IPS DF 4.7 (cell line): ENCODE results near the gene DDAH1.
"Not testable (repeated sequence)": the region's sequence is repeated elsewhere in the genome, so short reads cannot be mapped to it uniquely, and the experiment has no call there.

ENCODE experiments used
- DNase-seq: peaks from one replicate; pipeline ENCODE4 v3.0.0-alpha.2; 2013; ENCODE audit warnings: low spot score; ENCODE audit errors: extremely low read depth

Gene DDAH1

GRCh38 chr1:85470130-85470529 is 5.2 kb upstream of the DDAH1 start:
- DNase-seq: not testable (repeated sequence)

GRCh38 chr1:85467929-85468540 is 3.1 kb upstream of the DDAH1 start:
- DNase-seq: no peak

GRCh38 chr1:85467036-85467435 is 2.1 kb upstream of the DDAH1 start:
- no peak for DNase-seq

GRCh38 chr1:85465786-85466134 is 801 bp upstream of the DDAH1 start:
- DNase-seq: no peak

GRCh38 chr1:85464497-85465098 is 361 bp downstream of the DDAH1 start:
- no peak for DNase-seq

GRCh38 chr1:85463731-85464496 is 1.0 kb downstream of the DDAH1 start:
- DNase-seq: no peak

- no peak for DNase-seq
Measured at GRCh38 chr1:85462931-85463649, 1.9 kb downstream of the DDAH1 start.

- DNase-seq: no peak
Measured at GRCh38 chr1:85461216-85461918, 3.6 kb downstream of the DDAH1 start.

GRCh38 chr1:85460555-85461088 is 4.3 kb downstream of the DDAH1 start:
- DNase-seq: no peak

- DNase-seq: no peak
Measured at GRCh38 chr1:85459290-85459689, 5.7 kb downstream of the DDAH1 start.

- no peak for DNase-seq
Measured at GRCh38 chr1:85454214-85454613, 10.7 kb downstream of the DDAH1 start.

- no peak for DNase-seq
Measured at GRCh38 chr1:85453640-85454194, 11.2 kb downstream of the DDAH1 start.

GRCh38 chr1:85452948-85453347 is 12.0 kb downstream of the DDAH1 start:
- no peak for DNase-seq

GRCh38 chr1:85451236-85451830 is 13.6 kb downstream of the DDAH1 start:
- no peak for DNase-seq

- no peak for DNase-seq
Measured at GRCh38 chr1:85450832-85451231, 14.1 kb downstream of the DDAH1 start.

GRCh38 chr1:85449356-85449755 is 15.6 kb downstream of the DDAH1 start:
- no peak for DNase-seq

GRCh38 chr1:85448358-85448757 is 16.6 kb downstream of the DDAH1 start:
- DNase-seq: no peak

GRCh38 chr1:85447006-85447943 is 17.7 kb downstream of the DDAH1 start:
- DNase-seq: no peak

- no peak for DNase-seq
Measured at GRCh38 chr1:85445906-85446305, 19.1 kb downstream of the DDAH1 start.
